NCI-H1417 (cell line): ENCODE measurements around the gene MYCBP.
A peak's percentile ranks its signal among the peaks of the same experiment; 100 is the strongest.
"Not testable (repeated sequence)": the region's sequence is repeated elsewhere in the genome, so short reads cannot be mapped to it uniquely, and the experiment has no call there.

Experiments used
- DNase-seq, 3 experiments: peaks; one replicate each; lab custom pipeline; 2025; lab: John Stamatoyannopoulos, UW

The MYCBP gene, protein sequence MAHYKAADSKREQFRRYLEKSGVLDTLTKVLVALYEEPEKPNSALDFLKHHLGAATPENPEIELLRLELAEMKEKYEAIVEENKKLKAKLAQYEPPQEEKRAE

DNA sequence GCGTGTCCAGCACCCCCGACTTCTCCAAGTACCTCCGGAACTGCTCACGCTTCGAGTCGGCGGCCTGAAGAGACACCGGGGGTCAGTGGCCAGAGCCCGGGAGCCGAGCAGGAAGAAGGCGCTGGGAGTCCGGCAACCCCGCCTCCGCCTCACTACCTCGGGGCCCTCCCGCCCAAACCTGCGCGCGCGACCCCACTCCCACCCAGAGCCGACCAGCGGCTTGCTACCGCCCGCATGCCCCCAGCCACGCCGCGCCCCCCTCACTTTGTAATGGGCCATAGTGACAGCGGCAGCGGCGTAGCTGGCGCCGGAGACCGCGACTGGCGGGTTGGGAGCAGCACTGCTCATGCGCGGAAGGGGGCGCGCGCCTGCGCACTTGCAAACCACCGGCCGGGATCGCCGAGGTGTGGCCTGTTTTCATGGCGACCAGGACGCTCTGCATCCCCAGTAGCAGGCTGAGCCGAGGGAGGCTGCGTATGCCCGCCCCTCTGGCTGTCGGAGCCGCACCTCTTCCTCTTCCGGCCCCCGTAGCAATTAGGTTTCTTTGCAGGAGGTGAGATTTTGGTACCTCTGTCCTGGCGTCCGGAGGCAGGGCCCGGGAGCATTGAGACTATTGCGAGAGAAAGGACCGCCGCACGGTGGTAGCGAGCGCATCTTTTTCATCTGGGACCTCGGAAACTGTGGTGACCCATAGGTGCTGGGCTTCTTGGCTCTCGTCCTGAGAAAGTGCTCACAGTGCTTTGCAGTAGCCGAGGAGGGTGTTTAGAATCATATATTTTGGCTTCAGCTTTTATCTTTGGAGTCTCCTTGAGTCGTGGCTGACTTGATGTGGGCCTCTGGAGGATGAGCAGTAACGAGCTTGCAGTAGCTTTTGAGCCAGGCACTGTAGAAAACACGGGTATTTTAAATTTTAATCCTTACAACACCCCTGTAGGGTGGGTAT is at the start of gene MYCBP:
Gene MYCBP, minus strand, starts transcription at position 322 of the 943 bp plus-strand sequence. Its CDS starts 43 bp downstream, at position 279.
- peak; percentile 90 to 96 (median 91) for DNase-seq

DNA sequence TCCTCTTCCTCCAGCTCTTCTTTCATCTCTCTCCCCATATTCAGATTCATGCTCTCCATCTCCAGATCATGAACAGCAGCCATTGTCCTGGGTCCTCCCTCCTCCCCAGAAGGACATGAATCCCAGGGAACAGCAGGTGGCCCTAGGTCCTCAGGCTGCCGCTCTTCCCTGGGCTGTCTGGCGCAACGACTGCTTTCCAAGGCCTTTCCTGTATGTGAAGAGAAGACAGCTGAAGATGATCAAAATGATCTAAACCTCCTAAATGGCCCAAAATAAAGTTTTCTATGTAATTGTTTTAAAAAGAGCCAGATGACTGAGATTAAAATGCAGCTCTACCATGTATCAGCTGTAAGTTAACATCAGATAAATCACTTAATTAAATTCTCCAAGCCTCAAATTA is 46.0 kb upstream of the MYCBP start:
- DNase-seq = no peak

DNA sequence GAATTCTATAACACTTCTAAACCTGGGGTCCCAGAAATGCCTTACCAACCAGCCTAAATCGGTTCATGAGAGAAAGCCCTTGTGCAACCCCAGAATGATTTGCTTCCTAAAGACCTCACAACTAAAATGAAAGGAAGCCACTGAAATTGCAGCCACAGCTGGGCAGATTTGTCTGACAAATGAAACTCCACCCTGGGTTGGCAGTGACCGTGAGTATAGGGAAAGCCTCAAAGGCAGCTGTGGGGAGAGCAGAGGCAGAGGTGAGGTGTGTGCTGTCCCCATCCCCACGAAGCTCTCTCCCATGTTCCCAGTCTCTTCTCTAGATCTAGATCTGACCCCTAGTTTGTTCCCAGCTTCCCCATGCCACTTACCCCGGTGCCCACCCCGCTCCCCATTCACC is 45.4 kb upstream of the MYCBP start:
- no peak for DNase-seq

DNA sequence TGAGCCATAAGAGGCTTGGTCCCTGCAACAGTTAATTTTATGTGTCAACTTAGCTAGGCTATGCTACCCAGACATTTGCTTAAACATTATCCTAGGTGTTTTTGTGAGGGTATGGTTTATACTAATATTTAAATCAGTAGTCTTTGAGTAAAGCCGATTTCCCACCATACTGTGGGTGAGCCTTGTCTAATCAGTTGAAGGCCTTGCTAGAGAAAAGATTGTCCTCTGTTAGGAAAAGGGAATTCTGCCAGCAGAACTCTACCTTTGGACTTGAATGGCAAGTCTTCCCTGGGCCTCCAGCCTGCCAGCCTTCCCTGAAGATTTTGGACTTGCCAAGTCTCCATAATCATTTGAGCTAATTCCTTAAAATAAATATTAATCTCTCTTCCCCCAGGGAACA is 44.6 kb upstream of the MYCBP start:
- DNase-seq = no peak

DNA sequence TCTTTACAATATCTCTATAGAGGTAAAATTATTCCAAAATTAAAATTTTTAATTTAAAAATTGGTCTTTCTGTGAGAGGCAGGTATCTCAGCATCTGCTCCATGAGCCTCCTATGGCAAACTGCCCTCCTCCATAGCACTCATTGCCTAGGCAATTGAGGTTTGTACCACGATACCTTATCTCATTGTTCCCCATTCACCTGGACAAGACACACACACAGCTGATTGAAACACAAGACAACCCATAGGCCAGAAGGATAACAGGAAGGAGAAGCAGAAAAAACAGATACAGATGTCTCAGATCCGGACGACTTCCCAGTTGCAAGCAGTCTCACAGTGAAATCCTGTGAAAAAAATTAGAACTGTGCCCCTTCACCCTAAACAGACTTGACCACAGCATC is 44.2 kb upstream of the MYCBP start:
- no peak for DNase-seq

DNA sequence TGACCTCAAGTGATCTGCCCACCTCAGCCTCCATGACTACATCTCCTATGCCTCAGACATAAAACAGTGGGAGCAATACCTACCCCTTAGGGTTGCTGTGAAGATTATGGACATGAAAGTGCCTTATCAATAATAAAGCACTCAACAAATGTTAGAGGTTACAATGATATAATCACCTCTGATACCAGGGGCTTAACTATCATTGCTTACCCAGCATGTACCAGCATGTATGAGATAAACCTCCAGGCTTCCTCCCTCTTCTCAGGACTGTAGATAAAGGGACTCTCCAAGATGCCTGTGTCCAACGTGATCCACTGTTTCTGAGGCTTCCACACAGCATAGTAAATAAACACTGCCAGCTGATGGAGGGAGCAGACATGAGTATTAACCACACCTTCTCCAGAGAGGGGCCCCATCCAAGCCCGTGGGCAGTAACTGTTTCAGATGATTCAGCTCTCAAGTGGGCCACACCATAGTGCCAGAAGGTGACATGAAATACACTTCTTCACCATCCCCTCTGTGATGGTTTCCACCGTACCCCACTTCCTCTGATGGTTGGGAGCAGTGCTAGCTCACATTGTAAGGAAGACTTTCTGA is 42.3 kb upstream of the MYCBP start:
- no peak for DNase-seq

DNA sequence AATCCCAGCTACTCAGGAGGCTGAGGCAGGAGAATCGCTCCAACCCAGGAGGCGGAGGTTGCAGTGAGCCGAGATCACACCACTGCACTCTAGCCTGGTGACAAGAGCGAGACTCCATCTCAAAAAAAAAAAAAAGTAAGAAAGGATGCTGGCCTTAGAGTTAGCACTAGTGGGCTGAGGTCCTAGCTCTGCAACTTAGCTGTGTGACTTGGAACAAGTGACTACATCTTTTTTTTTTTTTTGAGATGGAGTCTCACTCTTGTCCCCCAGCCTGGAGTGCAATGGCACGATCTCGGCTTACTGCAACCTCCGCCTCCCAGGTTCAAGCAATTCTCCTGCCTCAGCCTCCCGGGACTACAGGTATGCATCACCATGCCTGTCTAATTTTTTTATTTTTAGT is 41.8 kb upstream of the MYCBP start:
- DNase-seq = not testable (repeated sequence)

DNA sequence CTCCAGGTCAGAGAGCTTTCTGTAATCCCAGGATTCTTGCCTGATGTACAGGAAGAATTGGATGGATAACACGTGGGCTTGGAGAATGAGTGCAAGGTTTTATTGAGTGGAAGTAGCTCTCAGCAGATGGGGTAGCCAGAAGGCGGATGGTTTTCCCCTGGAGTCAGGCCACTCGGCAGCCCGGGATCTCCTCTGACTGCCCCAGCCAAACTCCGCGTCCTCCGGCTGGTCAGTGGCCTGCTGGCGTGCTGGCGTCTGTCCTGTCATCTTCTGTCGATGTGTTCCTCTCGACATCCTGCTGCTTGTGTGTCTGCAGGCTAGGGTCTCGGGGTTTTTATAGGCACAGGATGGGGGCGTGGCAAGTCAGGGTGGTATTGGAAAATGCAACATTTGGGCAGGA is 35.7 kb upstream of the MYCBP start:
- no peak for DNase-seq

DNA sequence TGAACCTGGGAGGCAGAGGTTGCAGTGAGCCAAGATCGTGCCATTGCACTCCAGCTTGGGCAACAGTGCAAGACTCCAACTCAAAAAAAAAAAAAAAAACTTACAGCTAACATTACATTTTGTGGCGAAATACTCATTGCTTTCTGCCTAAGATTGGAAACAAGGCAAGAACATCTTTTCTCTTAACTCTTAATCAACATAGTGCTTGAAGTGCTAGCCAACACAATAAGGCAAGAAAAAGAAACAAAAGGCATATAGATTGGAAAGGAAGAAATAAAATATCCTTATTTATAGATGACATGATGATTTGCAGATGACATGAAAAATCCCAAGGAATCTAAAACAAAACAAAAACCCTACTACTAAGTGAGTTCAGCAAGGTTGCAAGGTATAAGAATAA is 32.8 kb upstream of the MYCBP start:
- DNase-seq = no peak

DNA sequence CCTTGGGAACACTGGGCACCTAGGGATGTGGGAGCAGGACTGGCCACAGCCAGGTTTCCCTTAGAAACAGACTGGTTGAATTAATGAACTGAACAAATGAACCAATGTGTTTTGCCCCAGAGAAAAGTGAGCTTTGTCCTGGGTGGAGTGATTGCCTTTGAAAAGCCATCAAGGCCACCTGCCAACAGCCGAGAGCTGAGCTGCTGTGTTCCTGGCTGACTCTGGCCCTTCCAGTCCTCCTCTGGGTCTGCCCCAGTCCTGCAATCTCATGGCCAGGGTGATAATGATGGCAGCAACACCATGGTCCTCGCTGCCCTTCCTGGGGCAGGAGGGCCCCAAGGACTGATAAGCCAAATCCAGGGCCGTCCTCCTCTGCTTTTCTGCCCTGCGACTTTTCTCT is 26.4 kb upstream of the MYCBP start:
- no peak for DNase-seq

DNA sequence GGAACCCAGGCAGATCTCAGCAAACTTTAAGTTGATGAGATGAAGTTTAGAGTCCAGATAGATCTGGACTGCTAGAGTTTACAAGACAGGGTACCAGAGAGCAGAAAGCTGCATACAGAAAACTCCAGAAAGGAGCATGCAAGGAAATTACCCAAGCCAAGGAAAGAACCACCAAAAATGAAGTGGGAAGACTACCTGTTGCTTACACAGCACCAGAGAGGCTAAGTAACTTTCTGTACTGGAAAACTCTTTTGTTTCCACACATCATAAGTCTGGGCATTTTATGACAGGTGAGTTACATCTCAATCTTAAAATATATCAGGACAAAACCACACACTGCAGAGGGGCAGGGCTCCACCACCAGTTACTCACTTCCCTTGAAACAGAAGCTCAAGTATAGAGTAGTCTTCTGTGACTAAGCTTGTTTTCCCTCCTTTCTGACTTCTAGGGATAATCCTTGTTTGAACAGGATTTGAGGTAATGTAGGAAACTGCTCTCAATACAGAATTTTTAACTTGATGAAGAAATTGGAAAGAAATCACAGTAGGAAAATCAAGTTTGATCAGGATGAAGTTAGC is 25.6 kb upstream of the MYCBP start:
- no peak for DNase-seq

DNA sequence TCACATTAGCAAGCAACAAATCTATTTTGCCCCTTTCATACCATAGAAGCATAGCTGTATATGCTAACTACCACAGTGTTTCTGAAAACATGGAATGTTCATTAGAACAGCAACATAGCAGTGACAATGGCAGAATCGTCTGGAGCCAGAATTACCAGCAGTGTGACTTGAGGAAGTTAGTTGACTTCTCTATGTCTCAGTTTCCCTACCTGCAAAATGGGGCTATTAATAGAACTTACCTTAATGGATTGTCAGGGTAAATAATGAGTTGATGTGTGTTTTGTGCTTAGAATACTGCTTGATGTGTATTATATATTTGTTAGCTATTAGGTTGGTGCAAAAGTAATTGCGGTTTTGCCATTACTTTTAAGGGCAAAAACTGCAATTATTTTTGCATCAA is 23.0 kb upstream of the MYCBP start:
- DNase-seq = no peak

DNA sequence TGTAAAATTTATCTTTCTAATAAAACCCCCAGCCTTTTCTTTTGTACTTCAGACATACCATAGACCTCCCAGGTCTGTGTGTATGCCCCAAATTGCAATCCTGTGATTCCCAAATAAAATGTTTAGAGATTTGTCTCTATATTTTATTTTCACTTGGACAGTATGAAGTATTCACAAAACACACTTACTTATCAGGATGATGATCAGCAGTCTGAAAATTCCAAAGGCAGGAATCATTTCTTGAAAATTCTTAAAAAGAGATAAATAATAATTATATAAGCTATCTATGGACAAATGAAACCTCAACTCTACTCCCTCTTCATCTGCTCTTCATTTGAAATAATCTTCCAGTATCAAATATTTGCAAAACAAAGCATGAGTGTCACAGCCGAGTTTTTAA is 19.8 kb upstream of the MYCBP start:
- no peak for DNase-seq

DNA sequence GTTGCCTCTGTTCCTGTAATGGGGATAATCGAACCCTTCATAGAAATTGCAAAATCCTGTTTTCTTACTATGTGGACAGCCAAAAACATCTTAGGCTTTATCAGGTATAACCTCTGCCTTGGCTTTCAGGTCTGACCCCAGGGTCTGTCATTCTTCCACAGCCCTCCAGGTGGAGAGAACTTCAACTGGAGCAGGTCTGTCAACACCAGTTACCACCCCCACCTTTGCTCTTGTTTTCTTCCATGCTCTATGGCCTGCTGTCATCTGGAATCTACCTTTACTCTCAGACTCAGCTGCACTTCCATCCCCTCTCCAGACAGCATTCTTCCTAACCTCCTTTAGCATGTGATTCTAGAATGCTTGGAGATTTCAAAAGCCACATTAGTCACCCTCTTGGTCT is 18.6 kb upstream of the MYCBP start:
- peak in 1 of 3 experiments; percentile 13 for DNase-seq

DNA sequence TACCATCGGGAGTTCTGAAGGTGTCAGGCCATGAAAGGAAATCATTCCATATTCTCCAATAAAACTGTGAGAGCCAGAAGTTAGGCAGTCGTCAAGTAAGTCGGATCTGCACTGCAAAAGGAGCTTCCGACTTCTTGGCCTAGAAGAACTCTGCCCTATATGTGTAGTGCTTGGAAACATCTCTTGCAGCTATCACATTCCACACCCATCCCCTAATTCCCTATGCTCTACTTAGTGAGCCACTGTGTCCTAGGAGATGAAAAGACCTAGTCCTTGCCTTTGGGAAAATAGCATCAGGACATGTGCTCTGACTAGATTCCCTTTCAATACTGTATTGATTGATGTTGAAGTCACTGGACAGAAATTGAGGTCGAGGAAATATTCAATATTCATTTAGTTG is 16.4 kb upstream of the MYCBP start:
- no peak for DNase-seq

DNA sequence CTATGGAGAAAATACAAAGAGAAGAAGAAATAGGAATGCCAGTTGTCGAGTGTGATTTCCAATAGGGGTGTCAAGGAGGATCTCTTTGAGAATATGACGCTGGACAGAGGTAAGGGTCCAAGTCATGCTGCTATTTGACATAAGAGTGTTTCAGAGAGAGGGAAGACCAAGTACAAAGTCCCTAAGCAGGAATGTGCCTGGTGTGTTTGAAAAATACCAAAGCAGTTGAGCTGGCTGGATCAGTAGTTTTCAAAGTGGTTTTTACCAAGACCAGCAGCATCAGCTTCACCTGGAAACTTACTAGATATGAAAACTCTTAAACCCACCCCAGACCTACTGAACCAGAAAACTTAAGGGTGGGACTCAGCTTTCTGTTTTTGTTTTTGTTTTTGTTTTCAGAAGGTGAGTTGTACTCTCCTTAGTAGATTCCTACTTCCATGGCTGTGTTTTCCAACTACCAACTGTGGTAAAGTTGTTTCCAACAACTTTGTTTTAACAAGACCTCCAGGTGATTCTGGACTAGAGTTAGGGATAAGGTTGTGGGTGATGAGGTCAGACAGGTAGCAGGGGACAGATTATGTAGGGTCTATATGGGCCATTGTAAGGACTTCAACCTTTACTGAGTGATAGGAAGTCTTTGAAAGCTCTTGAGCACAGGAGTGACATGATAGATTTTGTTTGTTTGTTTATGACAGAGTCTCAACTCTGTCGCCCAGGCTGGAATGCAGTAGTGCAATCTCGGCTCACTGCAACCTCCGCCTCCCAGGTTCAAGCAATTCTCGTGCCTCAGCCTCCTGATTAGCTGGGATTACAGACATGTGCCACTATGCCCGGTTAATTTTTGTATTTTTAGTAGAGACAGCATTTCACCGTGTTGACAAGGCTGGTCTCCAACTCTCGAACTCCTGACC is 15.5 kb upstream of the MYCBP start:
- DNase-seq = no peak

DNA sequence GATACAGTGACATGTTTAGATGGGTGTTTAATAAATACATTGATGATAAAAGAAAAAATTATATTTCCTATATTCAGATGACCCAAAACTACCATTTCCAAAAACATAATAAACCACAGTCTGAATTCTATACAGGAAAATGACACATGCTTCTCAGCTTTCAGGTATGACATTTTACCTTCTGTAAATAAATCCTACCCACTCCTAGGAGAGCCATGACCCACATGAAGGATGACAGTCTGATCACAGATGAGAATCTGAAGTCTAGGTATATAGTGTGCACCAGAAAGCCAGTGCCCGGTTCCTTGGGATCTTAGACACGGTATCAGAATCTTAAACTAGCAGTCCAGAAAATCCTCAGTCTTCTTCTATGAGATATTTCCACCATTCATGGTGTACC is 11.9 kb upstream of the MYCBP start:
- DNase-seq = no peak

DNA sequence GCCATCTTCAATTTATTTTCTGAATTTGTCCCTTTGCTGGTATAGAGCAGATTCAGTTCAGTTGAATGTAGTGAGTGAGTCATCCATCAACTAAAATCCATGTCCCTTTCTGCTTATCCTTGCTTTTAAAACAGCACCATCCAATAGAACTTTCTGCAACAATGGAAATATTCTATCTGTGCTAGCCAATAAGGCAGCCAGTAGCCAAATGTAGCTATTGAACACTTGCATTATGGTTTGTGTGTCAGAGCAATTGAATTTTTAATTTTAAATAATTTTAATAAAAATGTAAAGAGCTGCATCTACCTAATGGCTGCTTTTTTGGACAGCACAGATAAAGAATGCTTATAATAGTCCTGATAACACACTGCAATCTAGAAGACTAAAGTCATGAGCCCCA is 8.3 kb upstream of the MYCBP start, which contains the start of gene GJA9:
Gene GJA9, minus strand, starts transcription at position 101 of the 400 bp plus-strand sequence. CDS start 5,489 bp downstream, outside the sequence.
- DNase-seq = no peak

DNA sequence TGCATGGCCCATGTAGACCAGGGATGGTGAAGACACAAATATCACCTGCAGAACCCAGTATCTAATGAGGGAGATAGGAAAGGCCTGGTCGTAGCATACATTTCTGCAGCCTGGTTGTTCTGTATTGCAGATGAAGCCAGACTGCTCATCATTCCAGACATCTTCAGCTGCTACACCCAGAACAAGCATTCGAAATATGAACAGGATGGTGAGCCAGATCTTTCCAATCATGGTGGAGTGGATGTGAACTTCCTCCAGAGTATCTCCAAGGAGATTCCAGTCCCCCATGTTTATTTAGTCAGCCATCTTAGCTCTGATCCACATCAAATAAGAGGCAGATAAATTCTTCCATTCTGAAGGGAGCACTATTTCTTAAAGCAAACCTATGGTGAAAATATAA is 2.7 kb upstream of the MYCBP start:
- no peak for DNase-seq

DNA sequence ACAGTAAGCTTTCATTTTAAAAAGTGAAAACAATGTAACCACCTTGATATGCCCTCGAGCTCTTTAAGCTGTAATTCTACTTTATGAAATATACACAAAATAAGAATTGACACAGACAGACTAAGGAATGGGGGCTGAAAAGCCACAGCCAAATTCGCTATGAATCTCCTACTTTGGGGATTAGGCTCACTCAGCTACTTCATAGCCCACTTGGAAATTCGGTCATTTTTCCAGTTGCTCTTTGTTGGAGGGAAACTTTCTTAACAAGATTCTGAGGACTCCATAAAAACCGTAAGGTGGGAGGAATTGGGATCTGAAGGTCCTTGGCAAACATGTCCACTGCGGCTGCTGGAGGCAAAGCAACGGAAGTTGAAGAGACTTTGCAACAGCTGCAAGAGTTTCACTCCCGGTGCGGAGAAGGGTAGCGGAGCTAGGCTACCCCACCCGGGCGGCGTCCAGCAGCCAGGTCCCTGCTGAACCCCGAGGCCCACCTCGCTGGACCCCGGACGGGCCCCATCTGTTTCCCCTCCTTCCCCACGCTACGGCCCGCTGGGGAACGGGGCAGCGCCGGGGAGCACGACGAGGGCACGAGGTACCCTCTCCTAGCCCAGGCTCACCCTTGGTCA is 634 bp downstream of the MYCBP start:
- no peak for DNase-seq

DNA sequence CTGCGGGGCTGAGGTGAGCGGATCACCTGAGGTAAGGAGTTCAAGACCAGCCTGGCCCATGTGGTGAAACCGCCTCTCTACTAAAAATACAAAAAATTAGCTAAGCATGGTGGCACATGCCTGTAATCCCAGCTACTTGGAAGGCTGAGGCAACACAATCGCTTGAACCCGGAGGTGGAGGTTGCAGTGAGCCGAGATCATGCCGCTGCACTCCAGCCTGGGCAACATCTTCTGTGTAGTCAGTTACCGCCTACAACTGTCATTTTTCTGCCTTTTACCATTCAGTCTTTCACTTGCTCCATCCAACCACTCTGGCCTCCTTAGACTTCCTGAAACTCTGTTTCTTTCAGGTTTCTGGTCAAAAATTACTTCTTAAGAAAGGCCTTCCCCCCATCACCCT is 2.2 kb downstream of the MYCBP start:
- no peak for DNase-seq
